KOPT-K1 (cell line): ENCODE data around the gene HOMER2.

ENCODE experiments used
- H3K27ac ChIP-seq: fragments of 200-600 bp; sonication (generic); 2 replicates; pipeline ENCODE4 v1.5.1; 2016; ENCODE audit warnings: antibody characterized with exemption, mild to moderate bottlenecking, low read depth, low read length; ENCODE audit not compliant: poor library complexity, severe bottlenecking
- H3K36me3 ChIP-seq: fragments of 200-600 bp; sonication (generic); 2 replicates; pipeline ENCODE4 v1.5.1; 2017; ENCODE audit warnings: antibody characterized with exemption, mild to moderate bottlenecking, low read length, moderate library complexity; ENCODE audit not compliant: insufficient read depth
- H3K9me3 ChIP-seq: fragments of 200-600 bp; sonication (generic); 2 replicates; pipeline ENCODE4 v1.5.1; 2017; ENCODE audit warnings: antibody characterized with exemption, low read length, mild to moderate bottlenecking; ENCODE audit not compliant: insufficient read depth, poor library complexity, severe bottlenecking

Gene HOMER2

GRCh38 chr15:82854554-82854953 lies 98.0 kb downstream of the HOMER2 start:
- Histone ChIP-seq H3K9me3 (no peaks in the 10 kb centered on the region), H3K27ac (no peak overlapping the region)

GRCh38 chr15:82852941-82853561 lies 99.5 kb downstream of the HOMER2 start:
- H3K9me3 ChIP-seq, result no peaks in the 10 kb centered on the region
- H3K36me3 ChIP-seq, result no peaks in the 10 kb centered on the region
- peak overlapping the region; percentile 94 for H3K27ac ChIP-seq

More at GRCh38 chr15:82854554-82854953, 98.0 kb downstream of the HOMER2 start:
- no peaks in the 10 kb centered on the region for H3K36me3 ChIP-seq

- Histone ChIP-seq H3K36me3 (no peaks in the 10 kb centered on the region), H3K9me3 (no peaks in the 10 kb centered on the region), H3K27ac (peak overlapping the region; percentile 94)
Measured at GRCh38 chr15:82851981-82852511, 100.5 kb downstream of the HOMER2 start.

- Histone ChIP-seq H3K27ac (peak overlapping the region; percentile 94), H3K36me3 (no peaks in the 10 kb centered on the region), H3K9me3 (no peaks in the 10 kb centered on the region)
Measured at GRCh38 chr15:82851306-82851850, 101.1 kb downstream of the HOMER2 start.

GRCh38 chr15:82850731-82851130 lies 101.8 kb downstream of the HOMER2 start:
- H3K9me3 ChIP-seq, result no peaks in the 10 kb centered on the region
- no peaks in the 10 kb centered on the region for H3K36me3 ChIP-seq
- H3K27ac ChIP-seq, result peak overlapping the region; percentile 94

GRCh38 chr15:82849556-82850512 lies 102.7 kb downstream of the HOMER2 start:
- H3K27ac ChIP-seq, result peak overlapping the region; percentile 94
- H3K36me3 ChIP-seq, result no peaks in the 10 kb centered on the region
- H3K9me3 ChIP-seq, result no peaks in the 10 kb centered on the region

GRCh38 chr15:82848241-82848993 lies 104.1 kb downstream of the HOMER2 start:
- H3K9me3 ChIP-seq, result no peaks in the 10 kb centered on the region
- H3K27ac ChIP-seq, result no peak overlapping the region
- no peaks in the 10 kb centered on the region for H3K36me3 ChIP-seq

- Histone ChIP-seq H3K36me3 (no peaks in the 10 kb centered on the region), H3K27ac (no peak overlapping the region), H3K9me3 (no peaks in the 10 kb centered on the region)
Measured at GRCh38 chr15:82847703-82848102, 104.8 kb downstream of the HOMER2 start.

- H3K9me3 ChIP-seq, result no peaks in the 10 kb centered on the region
- H3K27ac ChIP-seq, result no peak overlapping the region
- no peaks in the 10 kb centered on the region for H3K36me3 ChIP-seq
Measured at GRCh38 chr15:82846621-82847020, 105.9 kb downstream of the HOMER2 start.

GRCh38 chr15:82845686-82846085 lies 106.8 kb downstream of the HOMER2 start:
- Histone ChIP-seq H3K27ac (no peak overlapping the region), H3K9me3 (no peaks in the 10 kb centered on the region), H3K36me3 (no peaks in the 10 kb centered on the region)

GRCh38 chr15:82843566-82843965 lies 109.0 kb downstream of the HOMER2 start:
- Histone ChIP-seq H3K27ac (no peak overlapping the region), H3K9me3 (no peaks in the 10 kb centered on the region), H3K36me3 (0 out of 2 replicates have a peak, but pooled peaks cover 3% of the 10 kb centered on the region)

- H3K9me3 ChIP-seq, result no peaks in the 10 kb centered on the region
- no peak overlapping the region for H3K27ac ChIP-seq
- H3K36me3 ChIP-seq, result peaks cover 37% of the 10 kb centered on the region
Measured at GRCh38 chr15:82840166-82840565, 112.4 kb downstream of the HOMER2 start.

GRCh38 chr15:82839136-82839535 lies 113.4 kb downstream of the HOMER2 start:
- Histone ChIP-seq H3K27ac (no peak overlapping the region), H3K9me3 (no peaks in the 10 kb centered on the region), H3K36me3 (peaks cover 47% of the 10 kb centered on the region)

- H3K36me3 ChIP-seq, result peaks cover 54% of the 10 kb centered on the region
- no peak overlapping the region for H3K27ac ChIP-seq
- H3K9me3 ChIP-seq, result no peaks in the 10 kb centered on the region
Measured at GRCh38 chr15:82838096-82838735, 114.3 kb downstream of the HOMER2 start.
